GM19324 (cell line): ENCODE measurements around the gene ZNF518A.
"Not testable (repeated sequence)": the region's sequence is repeated elsewhere in the genome, so short reads cannot be mapped to it uniquely, and the experiment has no call there.

ENCODE experiments used
- ATAC-seq: cut with Tn5 transposase; IDR thresholded peaks from one replicate; pipeline ENCODE4 v1.9.1; 2021; ENCODE audit warnings: mild to moderate bottlenecking, moderate library complexity; ENCODE audit not compliant: unreplicated experiment, low FRiP score

ZNF518A gene

GRCh38 chr10:96133135-96133534 is 3.0 kb downstream of the ZNF518A start:
- no peak for ATAC-seq

GRCh38 chr10:96136810-96137209 is 6.7 kb downstream of the ZNF518A start:
- ATAC-seq = no peak

DNA sequence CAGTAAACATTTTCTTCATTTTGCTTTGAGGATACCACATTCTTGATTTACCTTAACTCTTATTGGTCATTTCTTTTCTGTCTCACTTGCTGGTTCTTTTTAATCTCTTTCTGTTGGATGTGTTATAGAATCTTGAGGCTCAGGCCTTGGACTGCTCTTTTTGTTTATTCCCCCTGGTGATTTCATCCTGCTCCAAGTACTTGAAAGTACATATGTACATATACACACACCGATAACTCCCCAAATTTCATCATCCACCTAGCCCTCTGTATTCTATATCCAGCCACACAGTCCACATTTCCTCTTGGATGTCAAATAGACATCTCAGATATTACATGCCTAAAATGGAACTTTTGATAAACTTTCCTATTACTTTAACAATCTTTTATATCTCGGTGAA is 7.5 kb downstream of the ZNF518A start:
- no peak for ATAC-seq

DNA sequence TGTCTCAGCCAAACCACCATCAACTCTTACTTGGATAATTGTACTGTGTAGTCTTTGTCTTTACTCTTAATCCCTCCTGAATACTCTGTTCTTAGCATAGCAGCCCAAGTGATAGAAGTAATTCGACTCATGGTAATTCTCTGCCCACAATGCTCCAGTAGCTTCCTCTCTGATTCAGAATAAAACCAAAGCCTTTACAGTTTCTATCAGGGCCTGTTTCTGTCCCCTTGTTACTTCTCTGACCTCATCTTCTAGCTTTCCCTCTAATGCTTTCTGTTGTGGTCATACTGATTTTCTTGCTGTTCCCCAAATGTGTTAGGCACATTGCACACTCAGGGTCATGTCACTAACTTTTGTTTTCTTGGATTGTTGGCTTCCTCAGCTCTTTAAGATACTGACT is 8.0 kb downstream of the ZNF518A start:
- no peak for ATAC-seq

- no peak for ATAC-seq
Measured at GRCh38 chr10:96152437-96152836, 22.3 kb downstream of the ZNF518A start.

GRCh38 chr10:96153070-96153469 is 23.0 kb downstream of the ZNF518A start:
- ATAC-seq = no peak

- ATAC-seq = no peak
Measured at GRCh38 chr10:96165726-96166125, 35.6 kb downstream of the ZNF518A start.

DNA sequence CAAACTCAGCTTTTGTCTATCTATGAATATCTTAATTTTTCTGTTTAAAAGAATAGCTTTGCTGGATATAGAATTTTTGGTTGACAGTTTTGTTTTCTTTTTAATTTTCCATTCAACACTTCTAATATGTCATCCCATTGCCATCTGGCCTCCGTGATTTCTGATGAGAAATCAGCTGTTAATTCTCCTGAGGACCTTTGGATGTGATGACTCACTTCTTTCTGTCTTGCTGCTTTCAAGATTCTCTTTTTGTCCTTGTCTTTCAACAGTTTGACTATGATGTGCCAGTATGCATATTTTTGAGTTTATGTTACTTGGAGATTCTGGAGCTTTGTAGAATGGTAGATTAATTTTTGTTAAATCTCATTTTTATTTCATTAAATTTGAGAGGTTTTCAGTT is 38.4 kb downstream of the ZNF518A start:
- ATAC-seq = no peak

GRCh38 chr10:96170230-96170629 is 40.1 kb downstream of the ZNF518A start:
- no peak for ATAC-seq

- no peak for ATAC-seq
Measured at GRCh38 chr10:96172666-96173065, 42.6 kb downstream of the ZNF518A start.

GRCh38 chr10:96176985-96177384 is 46.9 kb downstream of the ZNF518A start:
- ATAC-seq = no peak

DNA sequence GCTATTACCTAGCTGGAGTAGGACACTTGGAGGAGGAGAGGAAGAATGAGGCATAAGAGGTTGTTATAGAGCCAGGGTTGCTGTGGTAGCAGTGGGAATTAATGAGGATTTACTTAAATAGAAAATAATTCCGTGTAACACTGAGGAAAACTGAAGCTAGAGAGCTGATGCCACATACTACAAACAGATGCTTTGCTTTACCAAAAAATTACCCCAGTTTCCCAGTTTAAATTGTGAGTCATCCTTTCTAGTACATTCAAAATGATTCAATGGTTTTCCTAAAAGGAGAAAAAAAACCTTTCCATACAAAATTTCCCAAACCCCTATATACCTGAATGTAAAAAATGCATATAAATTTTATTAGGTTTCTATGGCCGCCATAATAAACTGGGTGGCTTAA is 58.3 kb downstream of the ZNF518A start:
- ATAC-seq = no peak

- no peak for ATAC-seq
Measured at GRCh38 chr10:96188916-96189315, 58.8 kb downstream of the ZNF518A start.

DNA sequence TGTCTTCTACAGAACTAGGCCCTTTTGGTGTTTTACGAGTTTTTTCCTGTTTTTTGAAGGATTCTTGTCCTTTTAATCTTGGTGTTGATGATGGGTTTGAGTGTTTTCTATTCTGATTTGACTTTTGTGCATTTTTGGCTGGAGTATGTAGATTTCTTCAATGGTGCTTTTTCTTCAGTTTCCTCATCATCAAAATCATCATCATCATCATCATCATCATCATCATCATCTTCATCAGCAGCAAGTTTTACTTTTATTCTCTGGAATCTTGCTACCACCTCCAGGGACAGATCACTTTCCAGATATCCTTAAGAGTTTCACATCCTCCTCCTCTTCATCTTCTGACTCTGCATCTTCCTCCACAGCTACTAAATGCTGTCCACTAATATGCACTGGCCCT is 59.4 kb downstream of the ZNF518A start:
- ATAC-seq = not testable (repeated sequence)

DNA sequence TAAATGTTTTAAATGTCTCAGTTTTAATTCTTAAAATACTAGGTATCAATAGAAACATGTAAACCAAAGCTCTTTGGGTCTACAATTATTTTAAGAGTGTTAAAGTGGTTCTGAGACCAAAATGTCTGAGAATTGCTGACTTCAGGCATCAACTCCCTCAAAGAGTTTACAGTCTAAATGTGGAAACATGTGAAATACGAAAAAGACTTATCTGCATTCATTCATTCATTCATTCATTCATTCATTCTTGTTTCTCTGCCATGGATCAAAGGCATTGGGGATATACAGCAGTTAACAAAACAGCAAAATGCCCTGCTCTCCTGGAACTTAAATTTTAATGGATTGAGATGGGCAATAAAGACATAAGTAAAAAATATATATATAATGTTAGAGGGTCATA is 71.4 kb downstream of the ZNF518A start:
- ATAC-seq = no peak

DNA sequence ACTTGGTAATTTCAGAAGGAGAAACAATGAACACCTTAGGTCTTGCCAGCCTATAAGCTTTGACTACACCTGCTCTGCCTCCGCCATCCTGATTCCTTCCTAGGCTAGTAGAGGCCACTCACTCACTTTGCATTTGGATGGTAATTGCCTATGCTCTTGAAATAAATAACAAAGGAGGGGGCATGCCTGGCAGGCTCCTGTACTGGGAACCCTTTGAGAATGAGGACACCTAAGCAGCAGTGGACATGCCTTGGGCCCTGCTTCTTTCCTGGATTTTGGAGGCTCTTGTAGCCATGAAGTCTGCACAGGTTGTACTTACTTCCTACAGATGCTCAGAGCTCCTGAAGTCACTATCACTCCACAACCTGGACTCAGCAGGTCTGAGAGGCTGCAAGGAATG is 75.5 kb downstream of the ZNF518A start:
- ATAC-seq = no peak

- ATAC-seq = peak; percentile 54
Measured at GRCh38 chr10:96208271-96208670, 78.2 kb downstream of the ZNF518A start.

- ATAC-seq = no peak
Measured at GRCh38 chr10:96208946-96209345, 78.8 kb downstream of the ZNF518A start.

DNA sequence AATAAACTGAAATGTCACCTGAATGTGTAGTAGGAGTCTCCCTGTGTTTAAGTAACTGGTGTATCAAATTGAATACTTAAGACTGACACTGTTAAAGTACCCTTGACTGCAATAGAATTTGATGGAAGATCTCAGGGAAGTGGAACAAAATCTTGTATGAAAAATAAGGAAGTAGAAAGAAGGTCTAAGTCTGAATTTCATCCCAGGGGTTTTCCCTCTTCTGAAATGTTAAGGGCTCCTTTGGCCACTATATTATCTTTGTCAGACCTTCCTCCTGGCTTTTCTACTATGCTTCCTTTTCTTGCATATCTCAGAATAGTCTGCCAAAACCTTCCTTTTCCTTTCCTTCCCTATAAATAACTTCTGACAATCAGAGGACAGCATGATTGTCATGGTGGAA is 81.7 kb downstream of the ZNF518A start:
- no peak for ATAC-seq

DNA sequence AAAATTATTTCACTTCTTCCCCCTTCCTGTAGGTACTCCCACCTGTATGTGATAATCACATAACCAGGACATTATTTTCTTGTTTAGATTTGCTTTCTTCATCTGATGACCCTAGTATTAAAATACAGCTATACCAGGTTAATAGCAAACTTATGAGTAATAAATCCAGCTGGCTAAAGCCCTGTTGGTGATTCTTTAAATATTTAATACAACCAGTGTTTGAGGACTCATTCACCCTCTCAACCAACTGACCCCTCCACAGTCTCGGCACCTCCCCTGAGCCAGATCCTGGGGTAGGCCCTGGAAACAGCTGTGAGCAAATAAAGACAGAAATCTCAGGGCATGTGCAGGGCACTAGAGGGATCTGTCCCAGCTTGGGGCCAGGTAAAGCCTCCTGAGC is 82.8 kb downstream of the ZNF518A start:
- ATAC-seq = no peak
